Adrenal gland (tissue), 12 donors: ENCODE data around the gene PFKFB2. TPM values are rescaled to one million over a fixed set of nuclear protein-coding genes. Genes with fewer than 3 reads are reported as not detected.

ENCODE experiments used
- DNase-seq, 7 donors: peaks; one replicate each; pipeline ENCODE4 v3.0.0-alpha.2; 2019 to 2020
- H3K27ac ChIP-seq, 5 donors: fragments of 200-600 bp; sonication (generic) in 4 of 5; 1 replicate in 3 of 5; 2 replicates in 2 of 5; pipeline versions ENCODE4 v1.5.1 to v1.8.0; 2016 to 2020; ENCODE audit warnings: mild to moderate bottlenecking in 1 of 5
- H3K27me3 ChIP-seq: fragments of 200-600 bp; 2 replicates; pipeline ENCODE4 v1.8.0; 2021
- H3K36me3 ChIP-seq, 2 donors: fragments of 200-600 bp; replicated peaks in 1 of 2; 1 replicate in 1 of 2; 2 replicates in 1 of 2; pipeline versions ENCODE4 v1.5.1 to v1.8.0; 2018 to 2022
- H3K4me1 ChIP-seq, 2 donors: fragments of 200-600 bp; replicated peaks in 1 of 2; 1 replicate in 1 of 2; 2 replicates in 1 of 2; pipeline versions ENCODE4 v1.5.1 to v1.8.0; 2018 to 2021
- H3K4me3 ChIP-seq, 4 donors: fragments of 200-600 bp; sonication (generic) in 3 of 4; one replicate each; pipeline ENCODE4 v1.5.1; 2016 to 2018
- H3K9me3 ChIP-seq, 3 donors: fragments of 200-600 bp; sonication (generic) in 1 of 3; replicated peaks in 1 of 3; 1 replicate in 2 of 3; 2 replicates in 1 of 3; pipeline versions ENCODE4 v1.5.1 to v1.8.0; 2016 to 2021
- CTCF ChIP-seq, 6 experiments: fragments of 450-650 bp in 4 of 6; fragments of 200-600 bp in 2 of 6; sonication (generic) in 1 of 6; IDR thresholded peaks; 1 replicate in 5 of 6; 2 replicates in 1 of 6; pipeline versions ENCODE4 v1.5.1 to v1.8.0; 2016 to 2021; ENCODE audit warnings: antibody characterized with exemption in 6 of 6, mild to moderate bottlenecking in 2 of 6, moderate library complexity in 1 of 6
- POLR2A ChIP-seq, 2 donors: fragments of 450-650 bp; IDR thresholded peaks; one replicate each; pipeline ENCODE4 v1.6.1; 2017; ENCODE audit warnings: antibody characterized with exemption in 2 of 2, mild to moderate bottlenecking in 2 of 2, moderate library complexity in 1 of 2
- WGBS, 4 donors: extraction: QIAGEN DNeasy Blood & Tissue Kit in 2 of 4; methylation state at CpG; one replicate each; pipeline versions ENCODE4 v1.1.5 to v1.1.7; 2013 to 2017; 5-methylcytosine and 5-hydroxymethylcytosine counted together
- intact Hi-C, 2 donors: fragments of 100-400 bp; cut with DNase I; formaldehyde crosslinking; loops; one replicate each; pipeline versions ENCODE4 v1.14.1 to v1.15.0; 2022 to 2023
- polyA plus RNA-seq, 3 donors: library from polyadenylated mRNA; stranded (reverse); fragments of 200-250 nt in 2 of 3; fragments of 350-450 nt in 1 of 3; fragmentation: Illumina TruSeq in 1 of 3; extraction: RNeasy Lipid Tissue Mini Kit (QIAGEN cat#74804) in 1 of 3; gene quantifications; one replicate each; pipeline ENCODE4 v1.2.3, GENCODE V29; 2013 to 2014
- total RNA-seq, 9 donors: library from RNA; depleted of rRNA in 4 of 9; stranded (reverse); fragments of >200 nt in 4 of 9; fragments of 120-200 nt in 1 of 9; fragmentation: NEBNext Ultra II Directional in 1 of 9; extraction: Animal tissue kit (Norgen Biotek cat#: 25700) in 1 of 9; gene quantifications; one replicate each; pipeline versions ENCODE4 v1.1.0 to v1.2.4, GENCODE V29; 2013 to 2023
- donor health status: healthy with polysubstance abuse.
- donor health status: Bipolar disorder and iron deficiency.
- donor health status: DM: yes; HTN: yes; CAD: no.
- donor health status: DM: no; HTN: no; CAD: no.
- donor health status: DM: no; HTN: no; CAD: no.
- donor health status: DM: yes; HTN: yes; CAD: no.

Gene PFKFB2
- total and polyA plus RNA-seq, 12 donors = 3.9 to 25.8 (median 13.5) TPM

- Histone ChIP-seq H3K4me3 (no peak overlapping the region), H3K4me1 (no peaks in the 10 kb centered on the region), H3K9me3 (no peaks in the 10 kb centered on the region), H3K36me3 (peaks cover 0 to 32% of the 10 kb centered on the region in 2 donors), H3K27me3 (no peaks in the 10 kb centered on the region), H3K27ac (no peak overlapping the region)
- WGBS, 4 donors = 63 to 69% (median 67%) methylated on average over 4 of the region's 4 CpGs
- DNase-seq = no peak
- no peak for TF ChIP-seq CTCF (IDR thresholded peaks at IDR 0.05)
- no peak for TF ChIP-seq POLR2A (IDR thresholded peaks at IDR 0.05)
- intact Hi-C loops = loop anchor here in 1 of 2 donors (5.0 kb wide), 1 partner anchor 328 kb away; no protein-coding TSS in a partner anchor
These were observed 21.1 kb downstream of the PFKFB2 start for GRCh38 chr1:207073906-207074820.

DNA sequence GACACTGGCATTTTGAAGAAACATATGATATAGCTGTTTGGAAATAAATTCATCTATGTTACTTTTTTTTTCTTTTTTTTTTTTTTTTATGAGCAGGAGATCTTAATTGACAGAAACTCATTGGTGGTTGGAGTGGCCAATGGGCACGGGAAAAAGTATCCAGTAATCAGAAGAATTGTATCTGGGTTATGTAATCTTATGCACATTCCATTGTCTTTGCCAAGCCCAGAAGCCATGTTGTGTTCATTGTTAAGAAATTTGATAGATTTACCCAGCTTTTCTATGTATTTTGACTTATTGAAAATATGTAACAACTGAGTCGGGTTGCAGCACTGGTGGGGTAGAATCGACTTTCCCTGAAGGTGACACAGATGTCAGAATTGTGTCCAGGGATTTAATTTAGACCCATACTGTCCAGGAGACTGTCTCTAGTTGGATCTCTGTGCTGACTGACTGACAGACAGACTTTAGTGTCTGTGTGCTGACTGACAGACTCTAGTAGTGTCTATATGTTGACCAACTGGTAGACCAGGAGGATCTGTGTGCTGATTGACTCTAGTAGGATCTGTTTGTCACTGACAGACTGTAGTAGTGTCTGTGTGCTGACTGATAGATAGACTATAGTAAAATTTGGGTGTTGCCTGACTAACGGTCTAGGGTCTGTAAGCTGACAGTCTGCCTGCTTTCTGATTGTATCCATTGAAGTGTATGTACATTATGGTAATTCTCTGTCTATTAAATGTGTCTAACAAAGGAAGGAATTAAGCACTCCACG, 23.3 kb downstream of the PFKFB2 start:
- Histone ChIP-seq H3K27ac (no peak overlapping the region), H3K4me3 (no peak overlapping the region), H3K4me1 (no peaks in the 10 kb centered on the region), H3K27me3 (no peaks in the 10 kb centered on the region), H3K9me3 (no peaks in the 10 kb centered on the region), H3K36me3 (peaks cover 0 to 15% of the 10 kb centered on the region in 2 donors)
- TF ChIP-seq POLR2A (IDR thresholded peaks at IDR 0.05) = no peak
- no peak for TF ChIP-seq CTCF (IDR thresholded peaks at IDR 0.05)
- intact Hi-C loops = no loop called here
- DNase-seq = no peak
- 69 to 81% (median 76%) methylated on average over 5 of the region's 5 CpGs for WGBS, 4 donors

GRCh38 chr1:207077012-207077411, 23.9 kb downstream of the PFKFB2 start:
- H3K4me1 ChIP-seq = no peaks in the 10 kb centered on the region
- H3K4me3 ChIP-seq = no peak overlapping the region
- TF ChIP-seq CTCF (IDR thresholded peaks at IDR 0.05) = no peak
- TF ChIP-seq POLR2A (IDR thresholded peaks at IDR 0.05) = no peak
- WGBS, 4 donors = 93 to 100% (median 97%) methylated on average over 1 of the region's 1 CpG
- no peaks in the 10 kb centered on the region for H3K9me3 ChIP-seq
- H3K27ac ChIP-seq = no peak overlapping the region
- H3K27me3 ChIP-seq = no peaks in the 10 kb centered on the region
- H3K36me3 ChIP-seq = peaks cover 0 to 9% of the 10 kb centered on the region in 2 donors
- no peak for DNase-seq
- intact Hi-C loops = no loop called here
